Stimulated activated CD8-positive, alpha-beta memory T cell treated with anti-CD3 and anti-CD28 coated beads, Interleukin-15, amount 100 ng/mL, for 1 hour (primary cell): Measurements from ENCODE around the gene LYSET.
"Not testable (repeated sequence)": the region's sequence is repeated elsewhere in the genome, so short reads cannot be mapped to it uniquely, and the experiment has no call there.

ENCODE experiments used
- DNase-seq: peaks from one replicate; pipeline ENCODE4 v3.0.0-alpha.2; 2020; ENCODE audit warnings: low read depth

Gene LYSET

DNA sequence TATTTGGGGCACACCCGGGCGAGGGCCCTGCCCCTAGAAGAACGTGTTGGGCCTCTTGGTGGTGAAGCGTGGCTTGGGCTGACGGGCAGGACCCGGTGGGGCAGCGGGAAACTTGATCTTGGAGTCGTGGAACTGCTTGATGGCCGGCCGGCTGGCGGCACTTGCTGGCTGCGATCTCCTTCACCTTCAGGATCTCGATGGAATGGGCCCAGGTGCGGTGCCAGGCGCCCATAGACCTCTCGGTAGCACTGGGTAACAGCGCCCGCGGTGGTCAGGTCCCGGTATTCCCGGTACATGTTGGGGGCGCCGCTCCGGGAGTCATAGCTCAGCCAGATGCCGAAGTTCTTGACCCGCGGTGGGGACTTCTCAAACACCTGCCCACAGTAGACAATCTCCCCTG is 38.4 kb downstream of the LYSET start:
- DNase-seq, result no peak

- no peak for DNase-seq
Measured at GRCh38 chr14:93228550-93228949, 43.4 kb downstream of the LYSET start.

GRCh38 chr14:93230539-93230938 is 45.4 kb downstream of the LYSET start:
- no peak for DNase-seq

DNA sequence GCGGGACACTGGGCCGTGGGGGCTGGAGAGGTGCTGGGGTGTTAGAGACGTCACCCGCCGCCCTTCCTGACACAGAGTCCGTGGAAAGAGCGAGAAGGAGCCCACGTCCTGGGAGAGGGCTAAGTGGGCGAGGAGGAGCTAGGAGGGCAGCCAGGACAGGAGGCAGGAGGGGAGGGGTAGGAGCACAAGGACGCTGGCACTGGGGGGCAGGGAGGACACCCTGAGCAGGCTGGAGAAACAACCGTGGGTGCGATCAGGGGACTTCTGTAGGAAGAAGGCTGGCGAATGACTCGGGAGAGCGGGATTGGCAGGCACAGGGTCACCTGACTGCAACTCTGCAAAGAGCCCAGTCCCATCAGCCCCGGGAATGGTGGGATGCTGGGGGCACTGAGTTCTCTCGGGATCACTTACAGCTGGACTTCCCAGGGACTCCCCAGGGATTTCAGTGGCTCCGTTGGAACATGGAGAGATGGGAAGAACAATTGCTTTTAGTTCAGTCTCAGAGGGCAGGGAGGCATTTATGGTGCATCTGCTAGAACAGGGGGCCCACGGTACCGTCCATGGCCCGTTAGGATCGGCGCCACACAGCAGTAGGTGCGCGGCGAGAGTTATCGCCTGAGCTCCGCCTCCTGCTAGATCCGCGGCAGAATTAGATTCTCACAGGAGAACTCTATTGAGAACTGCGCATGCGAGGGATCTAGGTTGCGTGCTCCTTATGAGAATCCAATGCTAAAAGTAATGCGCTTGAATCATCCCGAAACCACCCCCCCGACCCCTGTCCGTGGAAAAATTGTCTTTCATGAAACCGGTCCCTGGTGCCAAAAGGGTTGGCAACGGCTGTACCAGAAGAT is 46.2 kb downstream of the LYSET start:
- DNase-seq, result no peak

- DNase-seq, result no peak
Measured at GRCh38 chr14:93232159-93232558, 47.0 kb downstream of the LYSET start.

GRCh38 chr14:93233078-93233477 is 48.0 kb downstream of the LYSET start:
- DNase-seq, result not testable (repeated sequence)

GRCh38 chr14:93234798-93235197 is 49.7 kb downstream of the LYSET start:
- DNase-seq, result no peak
